IMR-90 (cell line): ENCODE results near the gene ZNF609. TPM values are rescaled to one million over a fixed set of nuclear protein-coding genes. Genes with fewer than 3 reads are reported as not detected.
A peak's percentile ranks its signal among the peaks of the same experiment; 100 is the strongest.

Experiments used
- ATAC-seq: fragments of 200-7000 bp; cut with Tn5 transposase; 2 replicates; pipeline ENCODE4 v1.9.1; 2020; ENCODE audit warnings: low read depth, mild to moderate bottlenecking, moderate library complexity
- BruUV-seq: library from RNA; stranded (reverse); fragments of 400-500 nt; replicated peaks from 2 replicates; lab custom pipeline; 2021; lab: Mats Ljungman, UMichigan
- CTCF ChIA-PET: fragments of 300-600 bp; formaldehyde crosslinking; extraction: SDS; loops from one replicate; lab custom pipeline; 2021; ENCODE audit warnings: antibody characterized with exemption; lab: Yijun Ruan, JAX
- POLR2A ChIA-PET: fragments of 300-600 bp; sonication (Branson Sonifier 250); formaldehyde crosslinking; loops from one replicate; lab custom pipeline; 2022; ENCODE audit warnings: antibody characterized with exemption; ENCODE audit not compliant: unreplicated experiment; lab: Charles Lee
- DNase-seq: peaks from one replicate; pipeline ENCODE4 v3.0.0; 2013
- H2AFZ ChIP-seq: replicated peaks from 2 replicates; pipeline ENCODE3; 2013; ENCODE audit warnings: low read length, mild to moderate bottlenecking; ENCODE audit not compliant: poor library complexity
- H2AK5ac ChIP-seq: 2 replicates; pipeline ENCODE4 v1.6.1; 2013; ENCODE audit warnings: low read depth, low read length, inconsistent platforms
- H2AK9ac ChIP-seq: replicated peaks from 2 replicates; pipeline ENCODE3; 2013; ENCODE audit warnings: mild to moderate bottlenecking, low read depth, low read length, moderate library complexity; ENCODE audit not compliant: poor library complexity
- H2BK120ac ChIP-seq: 2 replicates; pipeline ENCODE4 v1.6.1; 2013; ENCODE audit warnings: low read depth, low read length, inconsistent platforms
- H2BK15ac ChIP-seq: 3 replicates; pipeline ENCODE4 v1.6.1; 2013; ENCODE audit warnings: low read depth, low read length, inconsistent platforms
- H2BK20ac ChIP-seq: 2 replicates; pipeline ENCODE4 v1.6.1; 2013; ENCODE audit warnings: low read depth, mild to moderate bottlenecking, inconsistent platforms, low read length, moderate library complexity
- H2BK5ac ChIP-seq: 2 replicates; pipeline ENCODE4 v1.6.1; 2013; ENCODE audit warnings: mild to moderate bottlenecking, low read depth, low read length, inconsistent platforms; ENCODE audit not compliant: poor library complexity, severe bottlenecking
- H3K14ac ChIP-seq: replicated peaks from 2 replicates; pipeline ENCODE4 v1.6.1; 2013; ENCODE audit warnings: low read depth, low read length, inconsistent platforms
- H3K18ac ChIP-seq: 2 replicates; pipeline ENCODE4 v1.6.1; 2013; ENCODE audit warnings: low read depth, low read length, control low read depth
- H3K23ac ChIP-seq: 2 replicates; pipeline ENCODE4 v1.6.1; 2013; ENCODE audit warnings: low read depth, low read length, inconsistent platforms
- H3K27ac ChIP-seq: 2 replicates; pipeline ENCODE4 v1.5.1; 2013; ENCODE audit warnings: mild to moderate bottlenecking, control low read depth, low read length; ENCODE audit not compliant: insufficient read depth
- H3K27me3 ChIP-seq: 2 replicates; pipeline ENCODE4 v1.6.1; 2013; ENCODE audit warnings: low read length; ENCODE audit not compliant: control insufficient read depth, insufficient read depth
- H3K36me3 ChIP-seq: 2 replicates; pipeline ENCODE4 v1.6.1; 2013; ENCODE audit warnings: low read length, mixed read lengths; ENCODE audit not compliant: control insufficient read depth, insufficient read depth
- H3K4ac ChIP-seq: 2 replicates; pipeline ENCODE4 v1.6.1; 2013; ENCODE audit warnings: low read depth, low read length, inconsistent platforms
- H3K4me1 ChIP-seq: 2 replicates; pipeline ENCODE4 v1.6.1; 2013; ENCODE audit warnings: low read length, mixed read lengths; ENCODE audit not compliant: control insufficient read depth, insufficient read depth
- H3K4me2 ChIP-seq: 2 replicates; pipeline ENCODE4 v1.6.1; 2013; ENCODE audit warnings: low read depth, mild to moderate bottlenecking, control low read depth, low read length, moderate library complexity
- H3K4me3 ChIP-seq: 2 replicates; pipeline ENCODE4 v1.5.1; 2013; ENCODE audit warnings: low read depth, mild to moderate bottlenecking, control low read depth, low read length, moderate library complexity; ENCODE audit not compliant: insufficient read depth
- H3K56ac ChIP-seq: 2 replicates; pipeline ENCODE4 v1.6.1; 2013; ENCODE audit warnings: low read length, inconsistent platforms; ENCODE audit not compliant: insufficient read depth; ENCODE audit errors: extremely low read depth
- H3K79me1 ChIP-seq, 2 experiments: 2 replicates each; pipeline ENCODE4 v1.6.1; 2013; ENCODE audit warnings: low read length in 2 of 2, inconsistent platforms in 1 of 2, low read depth in 1 of 2
- H3K9ac ChIP-seq: 2 replicates; pipeline ENCODE4 v1.6.1; 2013; ENCODE audit warnings: low read depth, low read length, control low read depth
- H3K9me1 ChIP-seq: 2 replicates; pipeline ENCODE4 v1.6.1; 2013; ENCODE audit warnings: low read length, inconsistent platforms; ENCODE audit not compliant: insufficient read depth
- H3K9me3 ChIP-seq: 2 replicates; pipeline ENCODE4 v1.6.1; 2013; ENCODE audit warnings: low read length; ENCODE audit not compliant: control insufficient read depth, insufficient read depth
- H4K20me1 ChIP-seq: 2 replicates; pipeline ENCODE4 v1.6.1; 2013; ENCODE audit warnings: low read length, inconsistent platforms; ENCODE audit not compliant: insufficient read depth
- H4K5ac ChIP-seq: 2 replicates; pipeline ENCODE4 v1.6.1; 2013; ENCODE audit warnings: mild to moderate bottlenecking, low read depth, low read length, control low read depth
- H4K8ac ChIP-seq, 2 experiments: 2 replicates each; pipeline ENCODE4 v1.6.1; 2013; ENCODE audit warnings: low read depth in 2 of 2, low read length in 2 of 2, control low read depth in 1 of 2, inconsistent platforms in 1 of 2
- H4K91ac ChIP-seq: 2 replicates; pipeline ENCODE4 v1.6.1; 2013; ENCODE audit warnings: low read depth, low read length, inconsistent platforms; ENCODE audit not compliant: insufficient read depth
- CEBPB ChIP-seq: IDR thresholded peaks from 2 replicates; pipeline ENCODE4 v1.6.1; 2012; ENCODE audit warnings: low read depth, low read length, improper control_type of control experiment
- CTCF ChIP-seq: conservative IDR thresholded peaks from 2 replicates; pipeline ENCODE4 v1.5.1; 2012; ENCODE audit warnings: mild to moderate bottlenecking, low read depth, low read length, improper control_type of control experiment
- FOS ChIP-seq: fragments of 150-350 bp; IDR thresholded peaks from 2 replicates; pipeline ENCODE4 v1.6.1; 2016; ENCODE audit warnings: low read depth, low read length
- MXI1 ChIP-seq: IDR thresholded peaks from 2 replicates; pipeline ENCODE4 v1.6.1; 2012; ENCODE audit warnings: low read depth, mild to moderate bottlenecking, low read length, moderate library complexity, borderline replicate concordance
- POLR2A ChIP-seq: IDR thresholded peaks from 2 replicates; pipeline ENCODE4 v1.6.1; 2012; ENCODE audit warnings: mild to moderate bottlenecking, low read depth, low read length
- RAD21 ChIP-seq: IDR thresholded peaks from 2 replicates; pipeline ENCODE4 v1.6.1; 2012; ENCODE audit warnings: low read length, improper control_type of control experiment
- RCOR1 ChIP-seq: IDR thresholded peaks from 2 replicates; pipeline ENCODE4 v1.6.1; 2012; ENCODE audit warnings: mild to moderate bottlenecking, low read length, improper control_type of control experiment; ENCODE audit not compliant: insufficient replicate concordance
- RFX5 ChIP-seq: IDR thresholded peaks from 2 replicates; pipeline ENCODE4 v1.8.0; 2012; ENCODE audit warnings: low read depth, mild to moderate bottlenecking, low read length, moderate library complexity
- WGBS, 2 experiments: methylation state at CpG; one replicate each; pipeline versions ENCODE4 v1.1.5 to v1.1.7; 2013; ENCODE audit warnings: missing lambda C conversion rate in 2 of 2; ENCODE audit not compliant: insufficient read length in 1 of 2; ENCODE audit errors: extremely low coverage in 2 of 2; 5-methylcytosine and 5-hydroxymethylcytosine counted together
- dilution Hi-C: fragments of 300-500 bp; cut with HindIII; formaldehyde crosslinking; loops from one replicate; pipeline ENCODE4 v1.14.3; 2018; ENCODE audit warnings: low sequenced_read_pairs; ENCODE audit not compliant: unreplicated experiment
- in situ Hi-C: fragments of 300-500 bp; cut with MboI; formaldehyde crosslinking; loops from 3 replicates; pipeline ENCODE4 v1.14.3; 2019; ENCODE audit warnings: low sequenced_read_pairs, inconsistent platforms, mixed read lengths
- intact Hi-C: fragments of 100-400 bp; cut with micrococcal nuclease; formaldehyde crosslinking; loops from 2 replicates; pipeline ENCODE4 v1.10.0; 2022
- polyA plus RNA-seq, 3 experiments: library from polyadenylated mRNA; depleted of rRNA; stranded (reverse); fragments of >200 nt; gene quantifications; 2 replicates each; pipeline ENCODE4 v1.2.3, GENCODE V29; 2012; ENCODE audit warnings: low replicate concordance in 1 of 3
- total RNA-seq: library from RNA; depleted of rRNA; stranded (reverse); fragments of >200 nt; gene quantifications from 2 replicates; pipeline ENCODE4 v1.2.3, GENCODE V29; 2012

Gene ZNF609
- total and polyA plus RNA-seq, 2 of the 4 experiments (the other 2 are of a cell fraction), result 10.4 to 12.5 TPM

GRCh38 chr15:64503640-64504039 is 43.3 kb downstream of the ZNF609 start:
- in situ Hi-C loops, result no loop called here

More at GRCh38 chr15:64503640-64504039, 43.3 kb downstream of the ZNF609 start:
- intact Hi-C loops (no loop called here), dilution Hi-C loops (no loop called here)
- Histone ChIP-seq H2BK20ac (peak overlapping the region; percentile 30; the same call in 1 of the 2 replicates), H4K91ac (no peak overlapping the region; the same call in 1 of the 2 replicates), H3K4me2 (peak overlapping the region; percentile 38), H4K8ac (0 out of 4 replicates have a peak overlapping the region, but pooled peaks of 1 of the 2 experiments have one; percentile 27), H3K18ac (no peak overlapping the region), H3K9ac (no peak overlapping the region), H2BK5ac (peak overlapping the region; percentile 4), H3K56ac (no peak overlapping the region), H3K36me3 (peaks cover 23% of the 10 kb centered on the region), H2BK15ac (0 out of 3 replicates have a peak overlapping the region, but pooled peaks have one; percentile 4), H2AK5ac (peak overlapping the region; percentile 7; the same call in 1 of the 2 replicates), H3K23ac (peak overlapping the region; percentile 61), H3K4ac (peak overlapping the region; percentile 27; the same call in 1 of the 2 replicates), H3K27me3 (no peaks in the 10 kb centered on the region), H3K14ac (peak overlapping the region; percentile 16; the same call in 1 of the 2 replicates), H3K9me3 (no peaks in the 10 kb centered on the region), H3K9me1 (peaks cover 32% of the 10 kb centered on the region), H2AFZ (no peak overlapping the region), H4K20me1 (peaks cover 61% of the 10 kb centered on the region), H4K5ac (no peak overlapping the region), H2BK120ac (0 out of 2 replicates have a peak overlapping the region, but pooled peaks have one; percentile 15), H3K79me1 (peaks cover 49 to 86% of the 10 kb centered on the region in 2 experiments), H3K4me3 (no peak overlapping the region), H3K4me1 (peaks cover 15% of the 10 kb centered on the region), H2AK9ac (no peak overlapping the region), H3K27ac (peak overlapping the region; percentile 8; the same call in 1 of the 2 replicates)
- no peak for DNase-seq
- ChIA-PET CTCF (no interaction called here), POLR2A (no interaction called here)
- WGBS, 2 experiments, result no CpG with 5 or more reads among the region's 1 CpG
- no TSS peak for BruUV-seq
- TF ChIP-seq RFX5 (no peak), FOS (no peak), RAD21 (no peak), CEBPB (no peak), RCOR1 (no peak), POLR2A (no peak), CTCF (no peak), MXI1 (no peak)
- ATAC-seq, result no peak; the same call in 1 of the 2 replicates
